ENCODE results near the gene ZMYND10. TPM values are rescaled to one million over a fixed set of nuclear protein-coding genes. Genes with fewer than 3 reads are reported as not detected.

ZMYND10 gene
- total RNA-seq, 8 experiments from 2014 or later: 0.76 to 91.1 (median 2.2) TPM

DNA sequence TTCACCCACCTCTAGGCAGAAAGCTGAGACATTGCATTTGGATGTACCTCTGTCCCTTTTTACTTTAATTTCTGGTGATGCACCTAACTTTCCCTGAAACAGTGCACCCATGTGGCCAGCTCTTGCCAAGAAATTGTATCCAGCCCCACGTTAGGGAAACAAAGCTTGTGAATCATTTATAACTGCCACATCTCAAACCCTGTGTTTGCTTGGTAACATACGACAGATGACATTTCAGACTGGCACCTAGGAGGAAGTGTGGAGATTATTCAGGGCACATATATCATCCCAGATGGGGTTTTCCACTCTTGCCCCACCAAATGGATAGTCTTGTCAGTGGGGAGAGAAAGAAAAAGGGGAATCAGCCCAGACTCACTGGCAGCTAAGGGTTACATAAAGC is 7.2 kb upstream of the ZMYND10 start:
- no peak overlapping the region for H3K27ac ChIP-seq
- H3K4me3 ChIP-seq: no peak overlapping the region
- in situ Hi-C loops (cut with MboI; ENCODE audit: low pct_unique_long_range_greater_than_20kb in 2 of 9, low sequenced_read_pairs in 9 of 9, unreplicated experiment in 9 of 9): no loop called here
- no peak for ATAC-seq (replicated peaks in 6 of 8)
- H3K4me1 ChIP-seq (replicated peaks in 1 of 2): peaks cover 36 to 37% of the 10 kb centered on the region in 2 donors
- 0 to 56% (median 13%) methylated on average over 1 to 2 of the region's 2 CpGs; no CpG with 5 or more reads in 3 of the 10 experiments for WGBS, 10 experiments

DNA sequence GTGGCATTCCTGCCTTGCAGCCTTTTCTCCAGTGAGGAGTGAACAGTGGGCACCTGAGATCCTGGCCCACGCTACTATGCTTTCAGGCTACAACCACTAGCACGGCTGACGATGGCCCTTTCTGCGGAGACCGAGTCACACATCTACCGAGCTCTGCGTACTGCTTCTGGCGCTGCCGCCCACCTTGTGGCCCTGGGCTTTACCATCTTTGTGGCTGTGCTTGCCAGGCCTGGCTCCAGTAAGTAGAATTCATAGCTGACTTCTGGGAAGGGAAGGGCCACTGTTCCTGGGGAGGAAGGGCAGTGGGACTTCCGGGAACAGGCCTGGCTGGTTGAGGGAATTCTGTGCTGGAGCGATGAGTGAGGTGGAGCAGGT is 5.8 kb upstream of the ZMYND10 start:
- WGBS, 10 experiments: 27 to 90% (median 60%) methylated on average over 2 to 8 of the region's 11 CpGs; no CpG with 5 or more reads in 5 of the 10 experiments
- H3K4me1 ChIP-seq (replicated peaks in 1 of 2): peaks cover 24 to 27% of the 10 kb centered on the region in 2 donors
- ATAC-seq (replicated peaks in 6 of 8): peak in 1 of 8 experiments; percentile 1
- in situ Hi-C loops (cut with MboI; ENCODE audit: low pct_unique_long_range_greater_than_20kb in 2 of 9, low sequenced_read_pairs in 9 of 9, unreplicated experiment in 9 of 9): no loop called here
- H3K4me3 ChIP-seq: peak overlapping the region; percentile 70 to 85 (median 73)
- H3K27ac ChIP-seq: peak overlapping the region; percentile 97 to 98

DNA sequence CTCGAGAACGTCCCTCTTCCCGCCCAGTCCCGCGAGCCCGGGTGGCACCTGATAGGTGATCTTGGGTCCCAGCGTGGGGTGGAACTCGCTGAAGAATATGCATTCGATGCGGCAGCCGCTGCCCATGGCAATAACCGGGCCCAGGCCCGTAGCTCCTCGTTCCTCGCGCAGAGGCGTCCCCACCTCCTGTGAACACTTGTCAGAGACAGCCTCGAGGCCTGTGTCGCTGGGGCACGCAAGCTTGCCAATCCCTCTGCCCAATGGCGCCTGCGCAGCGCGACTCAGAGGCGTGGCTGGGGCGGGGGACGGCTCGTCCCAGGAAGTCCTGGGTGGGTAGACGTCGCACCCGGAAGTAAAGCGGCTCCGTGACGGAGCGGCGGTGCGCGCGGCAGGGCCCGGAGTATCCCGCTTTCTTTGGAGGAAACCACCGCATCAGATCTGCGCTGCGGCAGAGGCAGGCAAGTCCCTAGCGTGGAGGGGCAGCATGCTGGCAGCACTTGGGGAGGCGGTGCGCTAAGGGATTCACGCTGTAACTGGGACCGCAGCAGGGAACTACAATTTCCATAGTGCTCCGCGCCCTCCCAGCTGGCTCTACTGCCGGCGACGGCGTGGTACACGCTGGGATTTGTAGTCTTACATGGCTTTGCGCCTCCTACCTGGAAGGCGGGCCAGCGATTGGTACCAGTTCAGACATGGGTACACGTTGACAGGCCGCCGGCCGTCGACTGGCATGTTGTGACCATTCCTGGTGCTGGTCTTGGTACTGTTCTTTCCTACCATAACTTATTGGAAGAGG is 5.2 kb upstream of the ZMYND10 start, which contains the start of the genes CYB561D2 and NPRL2:
Gene CYB561D2, plus strand, starts transcription at position 336 of the 796 bp plus-strand sequence. CDS start 572 bp downstream, outside the sequence.
Gene NPRL2, minus strand, starts transcription at position 249 of the 796 bp plus-strand sequence. Its CDS starts 123 bp downstream, at position 126.
- peaks cover 20 to 25% of the 10 kb centered on the region in 2 donors for H3K4me1 ChIP-seq (replicated peaks in 1 of 2)
- ATAC-seq (replicated peaks in 6 of 8): peak; percentile 85 to 94 (median 87)
- peak within 1 kb of the TSS; percentile 70 to 85 (median 73) for H3K4me3 ChIP-seq
- peak within 1 kb of the TSS; percentile 97 to 98 for H3K27ac ChIP-seq
- in situ Hi-C loops (cut with MboI; ENCODE audit: low pct_unique_long_range_greater_than_20kb in 2 of 9, low sequenced_read_pairs in 9 of 9, unreplicated experiment in 9 of 9): no loop called here
- 0 to 3% (median 0%) methylated on average over 6 to 44 of the region's 64 CpGs; no CpG with 5 or more reads in 4 of the 10 experiments for WGBS, 10 experiments

DNA sequence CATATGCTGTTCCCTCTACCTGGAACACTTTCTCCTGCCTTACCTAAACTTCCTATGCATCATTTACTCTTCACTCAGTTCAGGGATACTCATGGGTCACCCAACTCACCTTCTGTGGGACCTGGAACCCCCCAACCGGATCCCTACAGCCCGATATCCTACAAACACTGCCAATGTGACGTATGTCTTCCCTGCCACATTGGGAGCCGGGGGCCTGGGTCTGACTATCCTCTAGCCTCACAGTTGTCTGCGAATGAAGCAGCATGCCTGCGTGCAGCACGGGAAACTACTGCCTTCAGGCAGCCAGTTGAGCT is 4.6 kb upstream of the ZMYND10 start:
- peak overlapping the region; percentile 97 to 98 for H3K27ac ChIP-seq
- ATAC-seq (replicated peaks in 6 of 8): no peak
- in situ Hi-C loops (cut with MboI; ENCODE audit: low pct_unique_long_range_greater_than_20kb in 2 of 9, low sequenced_read_pairs in 9 of 9, unreplicated experiment in 9 of 9): no loop called here
- 0 to 37% (median 8%) methylated on average over 1 to 7 of the region's 7 CpGs; no CpG with 5 or more reads in 2 of the 10 experiments for WGBS, 10 experiments
- peaks cover 22 to 30% of the 10 kb centered on the region in 2 donors for H3K4me1 ChIP-seq (replicated peaks in 1 of 2)
- peak overlapping the region; percentile 70 to 85 (median 73) for H3K4me3 ChIP-seq

DNA sequence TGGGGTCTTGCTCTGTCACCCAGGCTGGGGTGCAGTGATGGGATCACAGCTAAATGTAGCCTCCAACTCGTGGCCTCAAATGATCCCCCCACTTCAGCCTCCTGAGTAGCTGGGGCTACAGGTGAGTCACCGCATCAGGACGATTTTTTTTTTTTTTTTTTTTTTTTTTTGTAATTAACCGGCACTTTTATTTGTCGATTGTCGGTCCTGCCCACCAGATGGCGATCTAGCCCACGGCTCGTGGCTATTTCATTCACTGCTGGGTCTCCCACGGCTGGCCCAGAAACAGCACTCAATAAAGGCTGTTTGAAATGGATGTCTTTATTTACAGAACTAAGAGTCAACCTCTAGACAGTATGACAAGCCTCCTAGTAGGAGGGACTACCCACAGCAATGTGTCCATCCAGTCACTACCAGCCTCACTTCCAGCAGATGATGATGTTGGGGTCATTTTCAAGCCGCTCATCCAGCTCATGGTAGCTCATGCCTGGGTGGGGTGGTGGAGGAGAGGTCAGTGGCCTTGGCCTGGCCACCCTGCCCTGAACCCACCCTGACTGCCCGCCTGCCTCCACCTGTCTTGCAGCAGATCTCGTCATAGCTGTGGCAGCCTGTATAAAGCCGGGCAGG is 1.8 kb upstream of the ZMYND10 start:
- WGBS, 10 experiments: 0 to 11% (median 2%) methylated on average over 1 to 11 of the region's 14 CpGs; no CpG with 5 or more reads in 2 of the 10 experiments
- H3K27ac ChIP-seq: no peak overlapping the region
- in situ Hi-C loops (cut with MboI; ENCODE audit: low pct_unique_long_range_greater_than_20kb in 2 of 9, low sequenced_read_pairs in 9 of 9, unreplicated experiment in 9 of 9): loop anchor here in 3 of 9 experiments (10.0 kb wide), 2 partner anchors 198 to 208 kb away; no protein-coding TSS in a partner anchor
- H3K4me3 ChIP-seq: no peak overlapping the region
- H3K4me1 ChIP-seq (replicated peaks in 1 of 2): peaks cover 22 to 31% of the 10 kb centered on the region in 2 donors
- peak in 6 of 8 experiments; percentile 3 to 16 (median 4) for ATAC-seq (replicated peaks in 6 of 8)

DNA sequence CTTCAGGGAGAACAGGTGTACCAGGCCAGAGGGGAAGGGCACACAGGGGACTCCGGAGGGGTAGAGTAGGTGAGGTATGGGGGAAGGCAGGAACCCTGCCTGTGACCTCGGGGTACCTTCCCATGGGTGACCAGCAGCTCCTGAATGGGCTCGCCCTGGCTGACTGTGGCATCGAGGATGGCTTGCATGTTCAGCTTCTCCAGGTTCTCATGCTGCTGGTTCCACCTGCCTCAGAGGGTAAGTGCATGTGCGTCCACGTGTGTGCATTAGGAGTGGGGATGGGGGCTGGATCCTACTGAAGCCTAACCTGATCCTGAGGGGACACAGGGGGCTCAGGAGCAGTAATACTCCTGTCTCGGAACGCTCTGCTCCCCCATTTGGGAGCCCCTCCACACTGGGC is 524 bp downstream of the ZMYND10 start:
- in situ Hi-C loops (cut with MboI; ENCODE audit: low pct_unique_long_range_greater_than_20kb in 2 of 9, low sequenced_read_pairs in 9 of 9, unreplicated experiment in 9 of 9): loop anchor here in 3 of 9 experiments (10.0 kb wide), 2 partner anchors 200 to 210 kb away; no protein-coding TSS in a partner anchor
- H3K4me3 ChIP-seq: peak overlapping the region in 3 of 5 donors; percentile 27 to 32 (median 32)
- ATAC-seq (replicated peaks in 6 of 8): peak in 1 of 8 experiments; percentile 0
- WGBS, 10 experiments: 0% methylated on average over 1 of the region's 8 CpGs; no CpG with 5 or more reads in 9 of the 10 experiments
- no peak overlapping the region for H3K27ac ChIP-seq
- H3K4me1 ChIP-seq (replicated peaks in 1 of 2): peaks cover 20 to 28% of the 10 kb centered on the region in 2 donors

DNA sequence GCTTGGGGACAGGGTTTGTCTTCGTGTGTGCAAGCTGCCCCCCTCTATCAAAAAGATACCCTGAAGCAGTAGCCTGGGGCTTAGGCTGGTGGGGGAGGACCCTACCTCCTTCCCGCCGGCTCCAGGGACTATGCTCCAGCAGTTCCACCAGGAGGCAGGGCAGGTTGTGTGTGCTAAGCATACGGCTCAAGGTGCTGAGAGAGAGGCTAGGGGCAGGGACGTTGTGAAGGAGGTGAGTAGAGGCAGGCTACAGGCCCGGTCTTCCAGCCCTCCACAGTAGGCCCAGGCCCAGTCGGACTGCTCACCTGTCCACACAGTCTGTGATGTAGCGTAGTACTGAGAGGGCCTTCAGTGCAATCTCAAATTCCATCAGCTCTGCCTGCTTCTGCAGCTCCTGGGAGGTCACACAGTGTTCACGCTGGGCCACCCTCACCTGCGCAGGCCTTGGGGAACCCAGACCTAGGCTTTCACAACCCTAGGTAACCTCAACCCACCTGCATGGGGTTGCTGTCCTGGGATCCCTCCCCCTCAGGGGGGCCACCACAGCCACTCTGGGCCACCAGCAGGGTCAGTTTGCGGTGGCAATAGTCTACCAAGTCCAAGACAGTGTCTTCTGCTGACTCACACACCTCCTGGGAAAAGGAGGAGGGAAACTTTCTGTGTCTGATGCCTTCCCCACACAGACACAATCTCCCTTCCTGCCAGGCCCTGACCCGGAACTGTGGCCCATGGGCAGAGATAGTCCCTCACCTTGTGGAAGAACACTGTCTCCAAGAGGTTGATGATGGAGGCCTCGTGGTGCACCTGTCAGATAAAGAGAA is 2.5 kb downstream of the ZMYND10 start:
- no peak for ATAC-seq (replicated peaks in 6 of 8)
- H3K4me1 ChIP-seq (replicated peaks in 1 of 2): peaks cover 19 to 25% of the 10 kb centered on the region in 2 donors
- in situ Hi-C loops (cut with MboI; ENCODE audit: low pct_unique_long_range_greater_than_20kb in 2 of 9, low sequenced_read_pairs in 9 of 9, unreplicated experiment in 9 of 9): loop anchor here in 3 of 9 experiments (10.0 kb wide), 2 partner anchors 202 to 212 kb away; no protein-coding TSS in a partner anchor
- 30 to 100% (median 96%) methylated on average over 1 to 5 of the region's 13 CpGs; no CpG with 5 or more reads in 5 of the 10 experiments for WGBS, 10 experiments
- H3K4me3 ChIP-seq: no peak overlapping the region
- no peak overlapping the region for H3K27ac ChIP-seq

DNA sequence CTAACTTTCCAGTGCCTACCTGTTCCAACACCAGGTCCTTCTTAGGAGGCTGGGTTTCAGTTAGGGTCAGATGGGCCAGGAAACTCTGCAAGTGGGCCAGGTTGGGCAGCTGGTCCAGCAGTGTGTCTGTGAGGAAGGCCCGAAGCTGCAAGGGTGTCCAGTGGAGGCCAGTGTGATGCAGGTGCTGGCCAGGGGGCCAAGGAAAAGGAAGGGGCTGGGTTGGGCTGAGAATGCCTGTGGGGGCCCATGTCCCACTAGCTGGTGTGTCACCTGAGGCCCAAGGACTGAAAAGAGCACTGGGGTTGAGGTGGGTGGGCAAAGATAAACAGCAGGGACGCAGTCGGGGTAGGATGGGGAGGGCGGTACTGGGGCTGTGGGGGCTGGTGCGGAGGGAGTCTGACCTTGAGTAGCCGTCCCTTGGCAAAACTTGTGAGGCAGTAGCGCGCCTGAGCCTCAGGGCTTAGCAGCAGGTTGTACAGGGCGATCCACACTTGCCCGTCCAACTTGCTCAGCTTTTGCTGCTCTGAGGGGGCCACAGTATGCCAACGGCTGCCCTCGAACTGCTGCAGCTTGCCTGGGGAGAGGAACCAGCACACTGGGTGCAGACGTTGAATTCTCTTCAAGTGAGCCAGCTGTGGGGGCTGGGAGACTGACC is 3.4 kb downstream of the ZMYND10 start:
- Histone ChIP-seq H3K4me3 (no peak overlapping the region), H3K27ac (no peak overlapping the region), H3K4me1 (replicated peaks in 1 of 2) (peaks cover 18 to 22% of the 10 kb centered on the region in 2 donors)
- WGBS, 10 experiments: 40 to 100% (median 75%) methylated on average over 1 of the region's 13 CpGs; no CpG with 5 or more reads in 6 of the 10 experiments
- ATAC-seq (replicated peaks in 6 of 8): no peak
- in situ Hi-C loops (cut with MboI; ENCODE audit: low pct_unique_long_range_greater_than_20kb in 2 of 9, low sequenced_read_pairs in 9 of 9, unreplicated experiment in 9 of 9): loop anchor here in 3 of 9 experiments (10.0 kb wide), 2 partner anchors 203 to 213 kb away; no protein-coding TSS in a partner anchor

DNA sequence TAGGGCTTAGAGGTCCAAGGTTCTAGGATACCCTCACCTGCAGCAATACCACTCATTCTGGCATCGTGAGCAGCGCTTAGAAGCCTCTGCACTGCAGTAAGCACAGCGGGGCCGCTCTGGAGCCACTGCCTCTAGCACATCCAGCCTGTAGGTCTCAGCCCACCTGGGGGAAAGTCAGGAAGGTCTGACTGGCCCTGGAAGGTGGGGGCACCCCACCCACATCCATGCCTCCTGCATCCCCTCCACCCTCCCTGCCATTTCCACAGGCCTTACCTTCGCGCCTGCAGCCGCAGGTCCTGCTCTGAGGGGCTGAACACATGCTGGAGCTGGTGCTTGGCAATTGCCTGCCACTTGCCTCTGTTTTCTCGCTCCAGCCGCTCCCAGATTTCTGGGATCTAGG is 4.0 kb downstream of the ZMYND10 start:
- 20 to 83% (median 40%) methylated on average over 1 to 2 of the region's 9 CpGs; no CpG with 5 or more reads in 7 of the 10 experiments for WGBS, 10 experiments
- Histone ChIP-seq H3K4me1 (replicated peaks in 1 of 2) (peaks cover 18 to 22% of the 10 kb centered on the region in 2 donors), H3K4me3 (no peak overlapping the region), H3K27ac (no peak overlapping the region)
- in situ Hi-C loops (cut with MboI; ENCODE audit: low pct_unique_long_range_greater_than_20kb in 2 of 9, low sequenced_read_pairs in 9 of 9, unreplicated experiment in 9 of 9): loop anchor here in 3 of 9 experiments (10.0 kb wide), 2 partner anchors 203 to 213 kb away; no protein-coding TSS in a partner anchor
- no peak for ATAC-seq (replicated peaks in 6 of 8)

DNA sequence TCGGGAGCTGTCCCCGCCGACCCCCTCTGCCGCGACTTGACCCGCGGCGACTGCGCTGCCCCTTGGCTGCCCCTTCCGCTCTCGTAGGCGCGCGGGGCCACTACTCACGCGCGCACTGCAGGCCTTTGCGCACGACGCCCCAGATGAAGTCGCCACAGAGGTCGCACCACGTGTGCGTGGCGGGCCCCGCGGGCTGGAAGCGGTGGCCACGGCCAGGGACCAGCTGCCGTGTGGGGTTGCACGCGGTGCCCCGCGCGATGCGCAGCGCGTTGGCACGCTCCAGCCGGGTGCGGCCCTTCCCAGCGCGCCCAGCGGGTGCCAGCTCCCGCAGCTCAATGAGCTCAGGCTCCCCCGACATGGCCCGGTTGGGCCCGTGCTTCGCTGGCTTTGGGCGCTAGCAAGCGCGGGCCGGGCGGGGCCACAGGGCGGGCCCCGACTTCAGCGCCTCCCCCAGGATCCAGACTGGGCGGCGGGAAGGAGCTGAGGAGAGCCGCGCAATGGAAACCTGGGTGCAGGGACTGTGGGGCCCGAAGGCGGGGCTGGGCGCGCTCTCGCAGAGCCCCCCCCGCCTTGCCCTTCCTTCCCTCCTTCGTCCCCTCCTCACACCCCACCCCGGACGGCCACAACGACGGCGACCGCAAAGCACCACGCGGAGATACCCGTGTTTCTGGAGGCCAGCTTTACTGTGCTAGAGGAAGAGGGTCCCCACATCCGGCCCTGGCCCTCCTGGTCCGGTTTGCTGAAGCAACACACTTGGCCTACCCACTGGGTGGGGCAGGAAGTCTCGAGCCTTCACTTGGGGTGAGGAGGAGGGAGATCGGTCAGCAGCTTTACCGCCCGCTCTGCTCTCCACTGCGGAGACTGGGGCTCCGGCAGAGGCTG is 4.8 kb downstream of the ZMYND10 start, which contains the start of gene RASSF1:
Gene RASSF1, minus strand, starts transcription at position 389 of the 882 bp plus-strand sequence. Its CDS starts 31 bp downstream, at position 358.
- Histone ChIP-seq H3K4me1 (replicated peaks in 1 of 2) (peaks cover 22 to 23% of the 10 kb centered on the region in 2 donors), H3K4me3 (no peak within 1 kb of the TSS), H3K27ac (no peak within 1 kb of the TSS)
- in situ Hi-C loops (cut with MboI; ENCODE audit: low pct_unique_long_range_greater_than_20kb in 2 of 9, low sequenced_read_pairs in 9 of 9, unreplicated experiment in 9 of 9): loop anchor here in 3 of 9 experiments (10.0 kb wide), 2 partner anchors 204 to 214 kb away; no protein-coding TSS in a partner anchor
- WGBS, 10 experiments: 0 to 40% (median 3%) methylated on average over 1 to 25 of the region's 85 CpGs; no CpG with 5 or more reads in 3 of the 10 experiments
- ATAC-seq (replicated peaks in 6 of 8): peak in 3 of 8 experiments; percentile 22 to 27 (median 27)

DNA sequence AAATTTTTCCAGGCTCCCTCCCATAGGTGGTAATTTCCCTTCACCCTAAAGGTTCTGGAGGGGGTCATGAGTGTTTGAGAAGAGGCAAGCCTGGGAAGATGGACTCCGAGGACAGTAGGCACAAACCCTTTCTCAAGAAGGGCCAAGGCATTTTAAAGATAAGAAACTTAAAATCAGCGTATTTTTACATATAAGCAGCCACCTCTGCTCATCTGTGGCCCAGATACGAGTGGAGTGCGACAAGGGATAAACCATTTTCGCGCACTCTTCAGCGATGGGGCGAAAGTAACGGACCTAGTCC is 5.4 kb downstream of the ZMYND10 start:
- in situ Hi-C loops (cut with MboI; ENCODE audit: low pct_unique_long_range_greater_than_20kb in 2 of 9, low sequenced_read_pairs in 9 of 9, unreplicated experiment in 9 of 9): loop anchor here in 3 of 9 experiments (10.0 kb wide), 2 partner anchors 205 to 215 kb away; no protein-coding TSS in a partner anchor
- 0 to 38% (median 0%) methylated on average over 3 to 9 of the region's 9 CpGs; no CpG with 5 or more reads in 5 of the 10 experiments for WGBS, 10 experiments
- no peak overlapping the region for H3K4me3 ChIP-seq
- no peak overlapping the region for H3K27ac ChIP-seq
- ATAC-seq (replicated peaks in 6 of 8): no peak
- H3K4me1 ChIP-seq (replicated peaks in 1 of 2): peaks cover 21 to 23% of the 10 kb centered on the region in 2 donors

All from motor neuron (in vitro differentiated cells).